Stimulated activated CD4-positive, alpha-beta T cell treated with anti-CD3 and anti-CD28 coated beads, Interleukin-15, amount 100 ng/mL, for 48 hours (primary cell): ENCODE results near the gene CLIC4.
"Not testable (repeated sequence)": the region's sequence is repeated elsewhere in the genome, so short reads cannot be mapped to it uniquely, and the experiment has no call there.

Experiments
- DNase-seq, 2 donors: peaks; one replicate each; pipeline ENCODE4 v3.0.0-alpha.2; 2020; ENCODE audit warnings: low read depth in 2 of 2

CLIC4 gene

DNA sequence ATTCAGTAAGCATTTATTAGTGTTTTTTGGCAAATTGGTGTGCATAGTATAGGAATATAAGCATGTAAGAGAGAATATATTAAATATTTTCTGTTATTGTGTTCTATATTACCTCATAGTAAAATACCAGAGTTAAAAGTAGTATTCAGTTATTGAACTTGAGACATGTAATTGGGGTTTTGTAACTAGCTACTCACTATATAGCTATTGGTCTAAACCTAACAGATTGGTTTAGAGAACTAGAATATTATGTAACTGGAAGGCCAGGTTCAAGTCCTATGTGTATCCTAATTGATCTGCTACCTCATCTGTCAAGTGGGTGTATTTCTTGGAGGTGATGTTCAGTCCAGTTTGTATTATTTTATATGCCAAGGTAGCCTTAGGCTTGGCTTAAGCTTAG is 26.3 kb downstream of the CLIC4 start:
- no peak for DNase-seq

GRCh38 chr1:24773618-24774017 is 28.4 kb downstream of the CLIC4 start:
- no peak for DNase-seq

GRCh38 chr1:24775348-24775747 is 30.1 kb downstream of the CLIC4 start:
- DNase-seq, result no peak

GRCh38 chr1:24775916-24776315 is 30.7 kb downstream of the CLIC4 start:
- no peak for DNase-seq

DNA sequence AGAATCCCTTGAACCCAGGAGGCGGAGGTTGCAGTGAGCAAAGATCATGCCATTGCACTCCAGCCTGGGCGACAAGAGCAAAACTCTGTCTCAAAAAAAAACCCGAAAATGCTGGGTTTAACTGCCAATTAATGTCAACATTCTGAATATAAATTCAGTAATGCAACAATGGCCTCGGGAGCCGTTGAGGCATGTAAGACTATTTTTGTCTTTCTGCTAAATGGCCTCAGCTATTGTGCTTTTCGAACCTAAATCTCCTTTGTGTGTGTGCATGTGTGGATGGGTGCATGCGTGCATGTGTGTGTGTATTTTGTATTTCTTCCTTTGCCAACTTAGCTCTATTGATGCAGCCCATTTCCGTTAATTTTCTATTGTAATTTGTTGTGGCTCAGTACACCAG is 31.6 kb downstream of the CLIC4 start:
- DNase-seq, result no peak

DNA sequence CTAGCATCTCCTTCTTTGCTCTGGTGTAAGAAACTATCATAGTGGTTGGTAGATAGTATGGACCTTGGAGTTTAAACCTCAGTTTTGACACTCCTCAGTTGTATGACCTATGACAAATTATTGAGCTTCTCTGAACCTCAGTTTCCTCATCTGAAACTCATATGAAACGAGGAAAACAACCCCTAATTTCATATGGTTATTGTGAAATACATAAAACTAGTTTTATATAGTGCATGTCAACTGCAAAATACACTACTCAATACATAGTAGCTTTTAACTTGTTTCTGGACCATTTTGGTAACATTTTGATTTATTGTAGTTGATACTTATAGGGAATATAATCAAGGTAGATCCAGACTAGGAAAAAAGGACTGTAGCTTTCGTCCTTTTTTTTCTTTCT is 32.9 kb downstream of the CLIC4 start:
- DNase-seq, result no peak

DNA sequence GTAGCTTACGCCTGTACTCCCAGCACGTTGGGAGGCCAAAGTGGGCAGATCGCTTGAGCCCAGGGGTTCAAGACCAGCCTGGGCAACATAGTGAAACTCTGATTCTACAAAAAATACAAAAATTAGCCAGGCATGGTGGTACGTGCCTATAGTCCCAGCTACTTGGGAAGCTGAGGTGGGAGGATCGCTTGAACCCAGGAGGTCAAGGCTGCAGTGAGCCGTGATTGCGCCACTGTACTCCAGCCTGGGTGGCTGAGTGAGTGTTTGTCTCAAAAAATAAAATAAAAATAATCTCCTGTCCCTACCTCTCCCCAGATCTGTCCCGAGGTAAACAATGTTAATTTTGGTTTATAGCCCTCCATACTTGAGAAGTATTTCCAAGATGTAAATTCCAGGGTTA is 34.0 kb downstream of the CLIC4 start:
- not testable (repeated sequence) for DNase-seq

DNA sequence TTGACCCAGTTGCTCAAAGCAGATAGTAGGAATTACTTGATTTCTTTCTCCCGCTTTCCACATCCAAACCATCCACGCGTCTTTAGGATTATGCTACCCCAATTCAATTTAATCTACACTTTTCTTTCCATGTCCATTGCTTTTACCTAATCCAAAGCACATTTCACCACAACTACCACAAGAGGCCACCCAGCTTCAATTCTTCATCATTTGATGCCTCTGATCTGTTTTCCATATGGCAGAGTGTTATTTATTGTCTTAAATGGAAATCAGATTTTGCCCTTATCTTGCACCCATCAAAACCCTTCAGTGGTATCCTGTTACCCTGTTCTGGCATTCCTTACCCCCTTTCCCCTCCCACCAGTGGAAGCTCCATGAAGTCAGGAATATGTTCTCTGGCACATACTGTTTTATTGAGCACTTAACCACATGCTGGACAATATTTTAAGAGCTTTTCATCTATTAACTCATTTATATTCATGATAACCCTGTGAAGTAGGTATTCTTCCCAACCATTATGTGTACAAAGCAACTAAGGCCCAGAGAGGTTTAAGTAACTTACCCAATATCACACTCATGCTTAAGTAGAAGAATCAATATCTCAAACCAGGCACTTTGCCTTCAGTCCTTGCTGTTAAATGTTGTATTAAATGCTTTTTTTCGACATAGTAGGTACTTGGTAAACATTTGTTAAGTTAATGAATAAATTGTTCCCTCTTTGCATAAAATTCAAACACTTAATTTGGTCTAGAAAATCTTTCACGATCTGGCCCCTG is 34.6 kb downstream of the CLIC4 start:
- DNase-seq, result no peak

DNA sequence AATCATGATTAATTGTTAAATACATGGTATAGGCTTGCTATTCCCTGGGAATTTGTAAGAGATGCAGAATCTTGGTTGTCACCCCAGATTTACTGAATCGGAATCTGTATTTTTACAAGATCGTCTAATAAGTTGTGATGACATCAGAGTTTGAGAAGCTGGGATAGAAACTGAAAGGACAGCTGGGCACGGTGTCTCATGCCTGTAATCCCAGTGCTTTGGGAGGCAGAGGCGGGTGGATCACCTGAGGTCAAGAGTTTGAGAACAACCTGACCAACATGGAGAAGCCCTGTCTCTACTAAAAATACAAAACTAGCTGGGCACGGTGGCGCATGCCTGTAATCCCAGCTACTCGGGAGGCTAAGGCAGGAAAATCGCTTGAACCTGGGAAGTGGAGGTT is 35.4 kb downstream of the CLIC4 start:
- DNase-seq, result not testable (repeated sequence)

GRCh38 chr1:24782689-24783088 is 37.4 kb downstream of the CLIC4 start:
- no peak for DNase-seq

- no peak for DNase-seq
Measured at GRCh38 chr1:24783713-24784112, 38.5 kb downstream of the CLIC4 start.

DNA sequence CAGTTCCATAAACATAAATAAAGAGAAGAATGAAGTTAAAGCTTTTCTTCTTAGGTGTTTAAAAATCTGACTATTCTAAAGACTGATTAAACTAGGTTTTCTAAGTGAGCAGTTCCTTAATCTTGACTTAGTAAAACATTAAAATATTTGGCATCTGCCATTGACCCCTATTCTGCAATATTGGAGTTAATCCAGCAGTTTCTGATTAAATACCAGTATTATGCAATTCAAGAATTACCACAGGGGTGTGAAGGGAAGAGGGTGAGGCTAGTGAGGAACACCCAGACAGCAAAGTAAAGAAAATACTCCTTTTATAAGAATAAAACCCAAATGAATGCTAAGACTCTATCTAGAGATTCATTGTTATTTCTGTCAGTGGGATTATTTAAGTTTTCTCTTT is 40.9 kb downstream of the CLIC4 start:
- DNase-seq, result no peak

GRCh38 chr1:24790490-24790889 is 45.2 kb downstream of the CLIC4 start:
- DNase-seq, result no peak

- DNase-seq, result no peak
Measured at GRCh38 chr1:24793447-24794129, 48.3 kb downstream of the CLIC4 start.

GRCh38 chr1:24794130-24794502 is 48.9 kb downstream of the CLIC4 start:
- not testable (repeated sequence) for DNase-seq

- DNase-seq, result no peak
Measured at GRCh38 chr1:24795236-24795635, 50.0 kb downstream of the CLIC4 start.

DNA sequence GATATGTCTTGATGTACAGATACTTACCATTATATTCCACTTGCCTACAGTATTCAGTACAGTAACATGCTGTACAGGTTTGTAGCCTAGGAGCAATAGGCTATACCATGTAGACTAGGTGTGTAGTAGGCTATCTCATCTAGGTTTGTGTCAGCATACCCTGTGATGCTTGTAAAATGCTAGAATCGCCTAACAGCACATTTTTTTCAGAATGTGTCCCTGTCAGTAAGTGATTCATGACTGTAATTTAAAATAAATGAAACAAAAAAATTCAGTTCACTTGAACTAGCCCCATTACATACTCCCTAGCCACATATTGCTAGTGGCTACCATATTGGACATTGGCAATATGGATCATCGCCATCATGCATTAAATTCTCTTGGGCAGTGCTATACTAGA is 51.3 kb downstream of the CLIC4 start:
- no peak for DNase-seq

DNA sequence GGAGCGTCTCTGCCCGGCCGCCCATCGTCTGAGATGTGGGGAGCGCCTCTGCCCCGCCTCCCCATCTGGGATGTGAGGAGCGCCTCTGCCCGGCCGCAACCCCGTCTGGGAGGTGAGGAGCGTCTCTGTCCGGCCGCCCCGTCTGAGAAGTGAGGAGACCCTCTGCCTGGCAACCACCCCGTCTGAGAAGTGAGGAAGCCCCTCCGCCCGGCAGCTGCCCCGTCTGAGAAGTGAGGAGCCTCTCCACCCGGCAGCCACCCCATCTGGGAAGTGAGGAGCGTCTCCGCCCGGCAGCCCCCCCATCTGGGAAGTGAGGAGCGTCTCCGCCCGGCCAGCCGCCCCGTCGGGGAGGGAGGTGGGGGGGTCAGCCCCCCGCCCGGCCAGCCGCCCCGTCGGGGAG is 54.0 kb downstream of the CLIC4 start:
- DNase-seq, result not testable (repeated sequence)

DNA sequence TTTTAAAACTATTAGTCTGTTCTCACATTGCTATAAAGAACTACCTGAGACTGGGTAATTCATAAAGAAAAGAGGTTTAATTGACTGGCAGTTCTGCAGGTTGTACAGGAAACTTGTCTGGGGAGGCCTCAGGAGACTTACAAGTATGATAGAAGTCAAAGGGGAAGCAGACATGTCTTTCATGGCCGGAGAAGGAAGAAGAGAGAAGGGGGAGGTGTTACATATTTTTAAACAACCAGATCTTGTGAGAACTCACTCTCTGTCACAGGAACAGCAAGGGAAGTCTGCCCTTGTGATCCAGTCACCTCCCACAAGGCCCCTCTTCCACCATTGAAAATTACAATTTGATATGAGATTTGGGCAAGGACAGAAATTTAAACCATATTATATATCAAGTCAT is 55.9 kb downstream of the CLIC4 start:
- DNase-seq, result no peak

DNA sequence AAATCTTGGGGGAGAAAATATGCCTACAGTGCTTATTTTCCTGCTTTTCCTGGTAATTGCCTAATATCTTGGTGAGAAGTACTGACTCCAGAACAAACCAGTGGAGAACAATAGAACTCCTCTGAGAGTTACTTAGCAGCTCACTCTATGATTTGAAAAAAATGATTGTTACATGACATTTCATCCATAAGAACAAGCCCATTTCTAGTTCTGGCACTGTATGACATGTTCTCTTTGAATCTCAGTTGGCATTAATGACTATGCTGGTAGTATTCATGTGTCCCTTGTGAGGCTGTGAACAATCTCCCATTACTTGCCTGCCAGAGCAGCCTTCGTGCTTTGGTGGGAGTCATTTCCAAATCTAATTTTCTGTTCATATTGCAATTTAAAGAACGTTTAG is 58.0 kb downstream of the CLIC4 start:
- no peak for DNase-seq

DNA sequence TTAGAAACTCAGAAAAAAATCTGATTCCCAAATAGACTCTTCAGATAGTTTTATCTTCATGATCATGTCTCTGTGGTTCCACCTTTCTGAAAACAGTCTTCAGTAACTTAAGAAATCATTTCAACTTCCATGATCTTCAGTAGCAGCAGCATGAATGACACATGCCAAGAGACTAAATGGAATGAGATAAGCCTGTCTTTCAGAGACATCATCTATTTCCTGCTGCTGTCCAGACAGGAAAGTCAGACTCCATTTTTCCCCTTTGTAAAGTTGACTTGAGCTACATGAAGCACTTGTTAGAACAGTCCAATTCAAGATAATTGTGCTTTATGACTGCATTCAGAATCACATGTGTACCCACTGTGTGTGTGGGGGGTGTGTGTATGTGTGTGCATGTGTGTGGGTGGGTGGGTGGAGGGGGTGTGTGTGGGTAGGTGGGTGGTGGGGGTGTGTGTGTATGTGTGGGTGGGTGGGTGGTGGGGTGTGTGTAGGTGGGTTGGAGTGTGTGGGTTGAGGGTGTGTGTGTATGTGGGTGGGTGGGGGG is 58.8 kb downstream of the CLIC4 start:
- no peak for DNase-seq

- DNase-seq, result no peak
Measured at GRCh38 chr1:24805534-24806301, 60.5 kb downstream of the CLIC4 start.

- no peak for DNase-seq
Measured at GRCh38 chr1:24806588-24806987, 61.3 kb downstream of the CLIC4 start.
